ENCODE measurements around the gene CYP19A1. TPM values are rescaled to one million over a fixed set of nuclear protein-coding genes. Genes with fewer than 3 reads are reported as not detected.

The CYP19A1 gene
- total RNA-seq, 1 donor: not detected

DNA sequence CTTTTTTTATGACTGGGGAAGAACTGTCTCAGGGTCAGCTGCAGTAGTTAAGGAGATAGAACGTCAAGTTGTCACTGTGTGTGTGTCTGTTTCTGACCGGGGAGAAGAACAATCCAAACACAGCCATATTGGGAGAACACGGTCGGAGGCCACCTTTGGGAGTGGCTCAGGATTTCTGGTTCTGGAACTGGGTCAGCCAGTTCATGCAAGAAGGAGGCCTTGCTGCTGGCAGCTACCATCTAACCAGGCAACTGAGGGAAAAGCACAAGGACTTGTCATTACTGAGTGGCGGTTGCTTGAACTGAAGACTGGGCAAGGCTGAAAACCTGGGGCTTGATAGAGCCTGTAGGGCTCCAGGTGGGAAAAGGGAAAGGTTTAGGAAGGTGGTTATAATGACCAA, 27.7 kb upstream of the CYP19A1 start:
- no peak overlapping the region for H3K4me3 ChIP-seq (ENCODE audit: low read depth, low read length)
- no peak for DNase-seq (ENCODE audit: low read depth)
- TF ChIP-seq CTCF (IDR thresholded peaks at IDR 0.05; ENCODE audit: insufficient read depth, low read depth, low read length): no peak

DNA sequence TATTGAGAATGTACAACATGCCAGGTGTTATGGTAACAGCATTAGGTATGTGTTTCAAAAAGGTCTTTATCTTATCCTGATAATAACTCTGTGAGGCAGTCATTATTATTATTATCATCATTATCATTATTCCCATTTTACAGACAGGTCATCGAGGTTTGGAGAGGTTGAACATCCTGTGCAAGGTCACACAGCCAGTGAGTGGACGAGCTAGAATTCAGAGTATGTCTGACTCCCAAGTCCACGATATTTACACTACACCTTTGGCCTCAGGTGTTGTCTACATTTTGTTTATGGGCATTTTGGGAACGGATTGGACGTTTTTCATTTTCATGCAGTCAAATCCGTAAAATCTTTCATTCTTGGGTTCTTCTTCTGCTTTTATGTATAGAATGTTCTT, 27.0 kb upstream of the CYP19A1 start:
- H3K4me3 ChIP-seq (ENCODE audit: low read depth, low read length): no peak overlapping the region
- TF ChIP-seq CTCF (IDR thresholded peaks at IDR 0.05; ENCODE audit: insufficient read depth, low read depth, low read length): no peak
- DNase-seq (ENCODE audit: low read depth): no peak

- no peak for DNase-seq (ENCODE audit: low read depth)
- H3K4me3 ChIP-seq (ENCODE audit: low read depth, low read length): no peak overlapping the region
- no peak for TF ChIP-seq CTCF (IDR thresholded peaks at IDR 0.05; ENCODE audit: insufficient read depth, low read depth, low read length)
These were observed 25.0 kb upstream of the CYP19A1 start for GRCh38 chr15:51363383-51363782.

GRCh38 chr15:51359981-51360380, 21.6 kb upstream of the CYP19A1 start:
- no peak overlapping the region for H3K4me3 ChIP-seq (ENCODE audit: low read depth, low read length)
- no peak for TF ChIP-seq CTCF (IDR thresholded peaks at IDR 0.05; ENCODE audit: insufficient read depth, low read depth, low read length)
- no peak for DNase-seq (ENCODE audit: low read depth)

DNA sequence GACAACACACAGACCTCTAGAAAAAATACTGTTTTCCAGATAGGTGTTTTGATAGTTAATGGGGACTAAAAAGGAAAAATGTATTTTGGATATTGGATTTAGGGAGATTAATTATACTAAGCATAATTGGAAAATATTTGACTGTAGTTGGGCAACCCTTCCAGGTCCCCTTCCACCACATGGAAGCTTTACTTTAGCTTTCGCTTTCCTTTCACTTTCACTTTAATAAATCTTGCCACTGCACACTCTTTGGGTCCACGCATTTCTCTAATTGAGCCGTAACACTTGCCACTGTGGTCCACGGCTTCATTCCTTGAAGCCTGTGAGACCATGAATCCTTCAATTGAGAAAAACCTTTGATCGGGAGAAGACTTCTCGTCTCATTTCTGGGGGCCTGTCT, 18.6 kb upstream of the CYP19A1 start:
- TF ChIP-seq CTCF (IDR thresholded peaks at IDR 0.05; ENCODE audit: insufficient read depth, low read depth, low read length): no peak
- no peak for DNase-seq (ENCODE audit: low read depth)
- H3K4me3 ChIP-seq (ENCODE audit: low read depth, low read length): no peak overlapping the region

DNA sequence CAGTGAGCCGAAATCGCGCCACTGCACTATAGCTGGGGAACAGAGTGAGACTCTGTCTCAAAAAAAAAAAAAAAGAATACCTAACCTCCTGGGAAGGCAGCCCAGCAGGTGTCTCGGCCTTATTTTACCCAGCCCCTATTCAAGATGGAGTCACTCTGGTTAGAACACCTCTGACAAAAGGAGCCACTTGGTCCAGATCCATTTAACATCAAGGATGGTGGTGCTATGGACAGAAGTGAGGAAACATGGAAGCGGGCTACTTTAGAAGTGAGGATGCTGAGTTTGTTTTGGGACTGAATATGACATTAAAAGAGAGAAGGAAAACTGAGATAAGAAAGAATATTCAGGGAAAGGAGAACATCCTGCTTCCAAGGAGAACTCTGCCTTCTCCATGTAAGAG, 17.8 kb upstream of the CYP19A1 start:
- no peak overlapping the region for H3K4me3 ChIP-seq (ENCODE audit: low read depth, low read length)
- DNase-seq (ENCODE audit: low read depth): no peak
- TF ChIP-seq CTCF (IDR thresholded peaks at IDR 0.05; ENCODE audit: insufficient read depth, low read depth, low read length): no peak

DNA sequence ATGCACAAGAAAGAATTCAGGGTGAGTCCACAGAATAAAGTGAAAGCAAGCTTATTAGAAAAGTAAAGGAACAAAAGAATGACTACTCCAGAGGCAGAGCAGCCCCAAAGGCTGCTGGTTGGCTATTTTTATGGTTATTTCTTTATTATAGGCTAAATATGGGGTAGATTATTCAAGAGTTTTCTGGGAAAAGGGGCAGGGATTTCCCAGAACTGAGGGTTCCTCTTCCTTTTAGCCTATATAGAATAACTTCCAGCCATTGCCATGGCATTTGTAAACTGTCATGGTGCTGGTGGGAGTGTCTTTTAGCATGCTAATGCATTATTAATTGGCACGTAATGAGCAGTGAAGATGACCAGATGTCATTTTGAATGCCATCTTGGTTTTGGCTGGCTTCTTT, 16.7 kb upstream of the CYP19A1 start:
- no peak for TF ChIP-seq CTCF (IDR thresholded peaks at IDR 0.05; ENCODE audit: insufficient read depth, low read depth, low read length)

More for the DNA sequence above, 16.7 kb upstream of the CYP19A1 start:
- DNase-seq (ENCODE audit: low read depth): no peak
- H3K4me3 ChIP-seq (ENCODE audit: low read depth, low read length): no peak overlapping the region

All from fibroblast of villous mesenchyme (primary cell).